ENCODE results near the gene BIRC2. TPM values are rescaled to one million over a fixed set of nuclear protein-coding genes. Genes with fewer than 3 reads are reported as not detected.

The BIRC2 gene
- total RNA-seq, 1 experiment from 2014 or later, result 32.0 TPM

- intact Hi-C loops (cut with micrococcal nuclease; ENCODE audit: unreplicated experiment), result no loop called here
- CTCF ChIA-PET, result interaction anchor here (0.6 to 0.9 kb wide), 2 partner anchors 8 to 30 kb away, joined by 3 to 9 read pairs; no protein-coding TSS in a partner anchor
- no peak overlapping the region for H3K27ac ChIP-seq (ENCODE audit: low read depth, low read length, poor library complexity, severe bottlenecking)
- DNase-seq (ENCODE audit: low spot score), result no peak
- no peaks in the 10 kb centered on the region for H3K27me3 ChIP-seq (replicated peaks; ENCODE audit: insufficient read depth, low read depth, low read length, poor library complexity)
- no peaks in the 10 kb centered on the region for H3K4me1 ChIP-seq (ENCODE audit: insufficient read depth, low read length, poor library complexity, severe bottlenecking)
- BruUV-seq (replicated peaks), result no TSS peak
- no peak overlapping the region for H3K4me3 ChIP-seq (ENCODE audit: low read depth, low read length, poor library complexity, severe bottlenecking)
- H3K9me3 ChIP-seq (ENCODE audit: low read depth, low read length, poor library complexity, severe bottlenecking), result no peaks in the 10 kb centered on the region
- H3K36me3 ChIP-seq (ENCODE audit: insufficient read depth, low read length, poor library complexity, severe bottlenecking), result peaks cover 19% of the 10 kb centered on the region
- POLR2A ChIA-PET (ENCODE audit: low non-redundant PET), result no interaction called here
- TF ChIP-seq EZH2 (IDR thresholded peaks at IDR 0.05; ENCODE audit: borderline replicate concordance, low read depth, low read length, poor library complexity, severe bottlenecking) (no peak), CTCF (conservative IDR thresholded peaks at IDR 0.05; ENCODE audit: low read depth, low read length) (no peak)
These were observed 35.4 kb downstream of the BIRC2 start for GRCh38 chr11:102382384-102382783.

- H3K27ac ChIP-seq (ENCODE audit: low read depth, low read length, poor library complexity, severe bottlenecking), result no peak overlapping the region
- POLR2A ChIA-PET (ENCODE audit: low non-redundant PET), result no interaction called here
- no peak overlapping the region for H3K4me3 ChIP-seq (ENCODE audit: low read depth, low read length, poor library complexity, severe bottlenecking)
- DNase-seq (ENCODE audit: low spot score), result no peak
- intact Hi-C loops (cut with micrococcal nuclease; ENCODE audit: unreplicated experiment), result no loop called here
- no peaks in the 10 kb centered on the region for H3K27me3 ChIP-seq (replicated peaks; ENCODE audit: insufficient read depth, low read depth, low read length, poor library complexity)
- H3K4me1 ChIP-seq (ENCODE audit: insufficient read depth, low read length, poor library complexity, severe bottlenecking), result no peaks in the 10 kb centered on the region
- CTCF ChIA-PET, result no interaction called here
- H3K36me3 ChIP-seq (ENCODE audit: insufficient read depth, low read length, poor library complexity, severe bottlenecking), result peaks cover 8% of the 10 kb centered on the region
- TF ChIP-seq EZH2 (IDR thresholded peaks at IDR 0.05; ENCODE audit: borderline replicate concordance, low read depth, low read length, poor library complexity, severe bottlenecking) (no peak), CTCF (conservative IDR thresholded peaks at IDR 0.05; ENCODE audit: low read depth, low read length) (no peak)
- no peaks in the 10 kb centered on the region for H3K9me3 ChIP-seq (ENCODE audit: low read depth, low read length, poor library complexity, severe bottlenecking)
- no TSS peak for BruUV-seq (replicated peaks)
These were observed 36.8 kb downstream of the BIRC2 start for GRCh38 chr11:102383839-102384238.

GRCh38 chr11:102384419-102385079, 37.5 kb downstream of the BIRC2 start:
- no peak for TF ChIP-seq CTCF (conservative IDR thresholded peaks at IDR 0.05; ENCODE audit: low read depth, low read length)
- no peak for TF ChIP-seq EZH2 (IDR thresholded peaks at IDR 0.05; ENCODE audit: borderline replicate concordance, low read depth, low read length, poor library complexity, severe bottlenecking)
- no TSS peak for BruUV-seq (replicated peaks)
- intact Hi-C loops (cut with micrococcal nuclease; ENCODE audit: unreplicated experiment), result no loop called here
- no peak overlapping the region for H3K27ac ChIP-seq (ENCODE audit: low read depth, low read length, poor library complexity, severe bottlenecking)
- H3K4me3 ChIP-seq (ENCODE audit: low read depth, low read length, poor library complexity, severe bottlenecking), result no peak overlapping the region
- ChIA-PET POLR2A (ENCODE audit: low non-redundant PET) (no interaction called here), CTCF (no interaction called here)
- no peaks in the 10 kb centered on the region for H3K4me1 ChIP-seq (ENCODE audit: insufficient read depth, low read length, poor library complexity, severe bottlenecking)
- H3K36me3 ChIP-seq (ENCODE audit: insufficient read depth, low read length, poor library complexity, severe bottlenecking), result peaks cover 9% of the 10 kb centered on the region
- no peaks in the 10 kb centered on the region for H3K9me3 ChIP-seq (ENCODE audit: low read depth, low read length, poor library complexity, severe bottlenecking)
- H3K27me3 ChIP-seq (replicated peaks; ENCODE audit: insufficient read depth, low read depth, low read length, poor library complexity), result no peaks in the 10 kb centered on the region
- no peak for DNase-seq (ENCODE audit: low spot score)
